ENCODE measurements around the gene DPP10. TPM values are rescaled to one million over a fixed set of nuclear protein-coding genes. Genes with fewer than 3 reads are reported as not detected.

DPP10 gene
- total RNA-seq, 3 donors from 2014 or later = 0.29 to 0.33 (median 0.32) TPM

GRCh38 chr2:115194623-115195022 lies 752.2 kb downstream of the DPP10 start:
- TF ChIP-seq POLR2AphosphoS5 (IDR thresholded peaks at IDR 0.05) = no peak
- no peak for TF ChIP-seq POLR2A (IDR thresholded peaks at IDR 0.05)

DNA sequence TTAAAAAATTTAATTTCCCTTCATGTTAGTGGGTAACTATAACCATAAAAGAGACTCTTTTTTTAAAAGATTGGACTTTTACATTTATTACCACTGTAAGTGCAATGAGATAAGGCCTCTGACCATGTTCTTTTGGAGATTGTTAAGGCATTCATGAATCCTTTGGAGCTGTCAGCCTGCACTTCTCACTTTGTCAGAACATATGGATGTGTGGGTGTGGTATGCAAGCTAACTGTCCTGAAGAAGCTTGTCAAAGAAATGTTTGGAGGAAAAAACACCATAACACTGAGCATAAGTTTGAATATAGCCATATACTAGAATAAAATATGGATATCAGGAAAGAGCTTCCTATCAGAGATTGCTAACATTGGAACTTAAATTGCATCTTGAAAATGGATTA lies 754.1 kb downstream of the DPP10 start:
- DNase-seq (ENCODE audit: low spot score in 2 of 2) = no peak
- H3K4me3 ChIP-seq = no peak overlapping the region
- intact Hi-C loops (cut with DNase I; ENCODE audit: low total_unique reads) = no loop called here
- TF ChIP-seq POLR2AphosphoS5 (IDR thresholded peaks at IDR 0.05) (no peak), POLR2A (IDR thresholded peaks at IDR 0.05) (no peak)
- TF ChIP-seq, protein P1, sequence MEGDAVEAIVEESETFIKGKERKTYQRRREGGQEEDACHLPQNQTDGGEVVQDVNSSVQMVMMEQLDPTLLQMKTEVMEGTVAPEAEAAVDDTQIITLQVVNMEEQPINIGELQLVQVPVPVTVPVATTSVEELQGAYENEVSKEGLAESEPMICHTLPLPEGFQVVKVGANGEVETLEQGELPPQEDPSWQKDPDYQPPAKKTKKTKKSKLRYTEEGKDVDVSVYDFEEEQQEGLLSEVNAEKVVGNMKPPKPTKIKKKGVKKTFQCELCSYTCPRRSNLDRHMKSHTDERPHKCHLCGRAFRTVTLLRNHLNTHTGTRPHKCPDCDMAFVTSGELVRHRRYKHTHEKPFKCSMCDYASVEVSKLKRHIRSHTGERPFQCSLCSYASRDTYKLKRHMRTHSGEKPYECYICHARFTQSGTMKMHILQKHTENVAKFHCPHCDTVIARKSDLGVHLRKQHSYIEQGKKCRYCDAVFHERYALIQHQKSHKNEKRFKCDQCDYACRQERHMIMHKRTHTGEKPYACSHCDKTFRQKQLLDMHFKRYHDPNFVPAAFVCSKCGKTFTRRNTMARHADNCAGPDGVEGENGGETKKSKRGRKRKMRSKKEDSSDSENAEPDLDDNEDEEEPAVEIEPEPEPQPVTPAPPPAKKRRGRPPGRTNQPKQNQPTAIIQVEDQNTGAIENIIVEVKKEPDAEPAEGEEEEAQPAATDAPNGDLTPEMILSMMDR (IDR thresholded peaks at IDR 0.05) = no peak
- no peaks in the 10 kb centered on the region for H3K9me3 ChIP-seq
- H3K27ac ChIP-seq = no peak overlapping the region
- no peaks in the 10 kb centered on the region for H3K36me3 ChIP-seq
- no peaks in the 10 kb centered on the region for H3K4me1 ChIP-seq
- H3K27me3 ChIP-seq = no peaks in the 10 kb centered on the region

More at GRCh38 chr2:115194623-115195022, 752.2 kb downstream of the DPP10 start:
- H3K4me3 ChIP-seq = no peak overlapping the region
- no peaks in the 10 kb centered on the region for H3K27me3 ChIP-seq
- no peak for DNase-seq (ENCODE audit: low spot score in 2 of 2)
- H3K27ac ChIP-seq = no peak overlapping the region
- no peaks in the 10 kb centered on the region for H3K36me3 ChIP-seq
- no peaks in the 10 kb centered on the region for H3K9me3 ChIP-seq
- H3K4me1 ChIP-seq = no peaks in the 10 kb centered on the region
- intact Hi-C loops (cut with DNase I; ENCODE audit: low total_unique reads) = no loop called here

- intact Hi-C loops (cut with DNase I; ENCODE audit: low total_unique reads) = no loop called here
- no peak for DNase-seq (ENCODE audit: low spot score in 2 of 2)
- Histone ChIP-seq H3K36me3 (no peaks in the 10 kb centered on the region), H3K4me1 (no peaks in the 10 kb centered on the region), H3K27me3 (no peaks in the 10 kb centered on the region), H3K9me3 (no peaks in the 10 kb centered on the region), H3K4me3 (no peak overlapping the region), H3K27ac (no peak overlapping the region)
- TF ChIP-seq POLR2AphosphoS5 (IDR thresholded peaks at IDR 0.05) (no peak), POLR2A (IDR thresholded peaks at IDR 0.05) (no peak)
- TF ChIP-seq, protein P1 (IDR thresholded peaks at IDR 0.05) = no peak
Observed at GRCh38 chr2:115199966-115200365, 757.5 kb downstream of the DPP10 start.

DNA sequence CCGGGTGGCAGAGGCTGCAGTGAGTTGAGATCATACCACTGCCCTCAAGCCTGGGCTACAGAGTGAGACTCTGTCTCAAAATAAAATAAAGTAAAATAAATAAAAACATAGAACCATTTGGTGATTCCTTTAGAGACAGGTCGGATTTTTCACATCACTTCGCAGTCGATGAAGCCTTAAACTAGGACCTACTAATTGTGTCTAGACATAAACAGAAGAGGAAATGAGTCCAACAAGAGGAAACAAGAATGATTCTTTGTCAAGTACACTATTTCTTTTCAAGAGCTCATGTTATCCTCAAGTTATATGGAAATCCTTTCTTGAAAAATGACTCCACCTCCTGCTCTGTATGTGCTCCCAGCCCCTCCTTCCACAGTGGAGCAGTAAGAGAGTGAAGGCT lies 758.9 kb downstream of the DPP10 start:
- Histone ChIP-seq H3K4me3 (no peak overlapping the region), H3K36me3 (no peaks in the 10 kb centered on the region), H3K27ac (no peak overlapping the region), H3K4me1 (no peaks in the 10 kb centered on the region), H3K27me3 (no peaks in the 10 kb centered on the region), H3K9me3 (no peaks in the 10 kb centered on the region)
- DNase-seq (ENCODE audit: low spot score in 2 of 2) = no peak
- TF ChIP-seq POLR2AphosphoS5 (IDR thresholded peaks at IDR 0.05) (no peak), POLR2A (IDR thresholded peaks at IDR 0.05) (no peak)
- TF ChIP-seq, protein P1 (IDR thresholded peaks at IDR 0.05) = no peak
- intact Hi-C loops (cut with DNase I; ENCODE audit: low total_unique reads) = no loop called here

DNA sequence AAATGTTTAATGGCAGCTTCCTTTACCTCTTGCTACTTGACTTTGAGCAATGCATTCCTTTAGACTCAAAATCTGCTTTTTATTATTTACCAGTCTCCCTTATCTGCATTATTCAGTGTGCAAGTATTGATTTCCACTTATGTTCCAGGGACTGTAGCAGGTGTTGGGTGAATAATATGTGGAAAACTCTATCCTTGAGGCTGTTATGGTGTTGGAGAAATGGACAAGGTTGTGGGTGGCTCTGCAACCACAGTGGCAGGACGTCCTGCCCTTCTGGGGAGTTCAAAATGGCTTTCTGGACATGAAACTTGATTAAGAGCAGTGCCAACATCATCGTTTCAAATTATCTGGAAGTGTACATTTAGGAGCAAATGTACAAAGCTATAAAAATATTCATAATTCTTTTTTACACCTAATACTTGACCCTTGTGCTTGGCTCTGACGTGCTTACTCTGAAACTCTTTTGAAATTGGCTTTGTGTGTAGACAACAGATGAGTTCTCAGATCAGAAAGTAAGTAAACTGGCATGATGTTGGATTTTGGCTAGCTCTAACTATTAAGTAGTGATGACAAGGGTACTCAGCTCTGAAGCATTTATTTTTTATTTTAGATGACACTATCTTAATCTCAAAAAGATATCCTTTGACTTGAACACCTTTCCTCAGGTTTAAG lies 766.2 kb downstream of the DPP10 start:
- Histone ChIP-seq H3K27ac (no peak overlapping the region), H3K4me1 (no peaks in the 10 kb centered on the region), H3K36me3 (no peaks in the 10 kb centered on the region), H3K4me3 (no peak overlapping the region), H3K27me3 (no peaks in the 10 kb centered on the region), H3K9me3 (no peaks in the 10 kb centered on the region)
- no peak for DNase-seq (ENCODE audit: low spot score in 2 of 2)
- TF ChIP-seq POLR2A (IDR thresholded peaks at IDR 0.05) (no peak), POLR2AphosphoS5 (IDR thresholded peaks at IDR 0.05) (no peak)
- TF ChIP-seq, protein P1 (IDR thresholded peaks at IDR 0.05) = no peak
- intact Hi-C loops (cut with DNase I; ENCODE audit: low total_unique reads) = no loop called here
